Keratinocyte (primary cell): ENCODE measurements around the gene LRCOL1. TPM values are rescaled to one million over a fixed set of nuclear protein-coding genes. Genes with fewer than 3 reads are reported as not detected.

Experiments used
- DNase-seq: peaks from one replicate; pipeline ENCODE4 v3.0.0-alpha.2; 2011; ENCODE audit warnings: low read depth, missing footprints, low spot score
- FAIRE-seq: peaks from 2 replicates; lab custom pipeline; 2011; peaks lifted over from hg19 to GRCh38; lab: Jason Lieb, UNC
- H2AFZ ChIP-seq: 2 replicates; pipeline ENCODE4 v1.6.0; 2012; ENCODE audit warnings: low read length, control low read depth, inconsistent platforms; ENCODE audit not compliant: control insufficient read depth
- H3K27ac ChIP-seq: 2 replicates; pipeline ENCODE4 v1.5.1; 2011; ENCODE audit warnings: low read length; ENCODE audit not compliant: control insufficient read depth, insufficient read depth
- H3K27me3 ChIP-seq: 3 replicates; pipeline ENCODE4 v1.6.0; 2011; ENCODE audit warnings: low read length; ENCODE audit not compliant: control insufficient read depth, insufficient read depth; ENCODE audit errors: extremely low read depth
- H3K36me3 ChIP-seq, 2 experiments: 2 replicates in 1 of 2; 3 replicates in 1 of 2; pipeline ENCODE4 v1.5.1; 2011; ENCODE audit warnings: low read length in 2 of 2, mild to moderate bottlenecking in 1 of 2; ENCODE audit not compliant: control insufficient read depth in 2 of 2, insufficient read depth in 2 of 2; ENCODE audit errors: extremely low read depth in 1 of 2
- H3K4me1 ChIP-seq: 3 replicates; pipeline ENCODE4 v1.5.1; 2011; ENCODE audit warnings: low read length; ENCODE audit not compliant: control insufficient read depth, insufficient read depth; ENCODE audit errors: extremely low read depth
- H3K4me2 ChIP-seq: 3 replicates; pipeline ENCODE4 v1.6.0; 2011; ENCODE audit warnings: low read depth, low read length; ENCODE audit not compliant: control insufficient read depth, insufficient read depth; ENCODE audit errors: extremely low read depth
- H3K4me3 ChIP-seq, 3 experiments: fragments of 200-600 bp in 1 of 3; sonication (generic) in 1 of 3; 2 replicates in 2 of 3; 3 replicates in 1 of 3; pipeline ENCODE4 v1.5.1; 2011 to 2016; ENCODE audit warnings: low read length in 3 of 3, mild to moderate bottlenecking in 3 of 3, control low read depth in 2 of 3, inconsistent platforms in 1 of 3, low read depth in 1 of 3, mixed read lengths in 1 of 3, mixed run types in 1 of 3, moderate library complexity in 1 of 3; ENCODE audit not compliant: control insufficient read depth in 2 of 3, insufficient read depth in 2 of 3; ENCODE audit errors: extremely low read depth in 1 of 3
- H3K79me2 ChIP-seq: 2 replicates; pipeline ENCODE4 v1.6.0; 2012; ENCODE audit warnings: low read length; ENCODE audit not compliant: control insufficient read depth, insufficient read depth
- H3K9ac ChIP-seq: 3 replicates; pipeline ENCODE4 v1.6.0; 2011; ENCODE audit warnings: low read length; ENCODE audit not compliant: control insufficient read depth, insufficient read depth; ENCODE audit errors: extremely low read depth
- H3K9me1 ChIP-seq: 3 replicates; pipeline ENCODE4 v1.6.0; 2011; ENCODE audit warnings: low read length; ENCODE audit not compliant: control insufficient read depth, insufficient read depth; ENCODE audit errors: extremely low read depth
- H3K9me3 ChIP-seq: 2 replicates; pipeline ENCODE4 v1.5.1; 2012; ENCODE audit warnings: low read depth, low read length; ENCODE audit not compliant: control insufficient read depth
- H4K20me1 ChIP-seq: 3 replicates; pipeline ENCODE4 v1.6.0; 2011; ENCODE audit warnings: low read length; ENCODE audit not compliant: control insufficient read depth, insufficient read depth; ENCODE audit errors: extremely low read depth
- EZH2 ChIP-seq: IDR thresholded peaks from one replicate; pipeline ENCODE4 v1.6.1; 2012; ENCODE audit warnings: inconsistent platforms, mild to moderate bottlenecking, low read length, moderate library complexity
- dilution Hi-C: fragments of 300-500 bp; cut with MboI; formaldehyde crosslinking; loops from one replicate; pipeline ENCODE4 v1.7.0; 2020; ENCODE audit warnings: low sequenced_read_pairs; ENCODE audit not compliant: extremely low pct_ligation_motif_present
- polyA plus RNA-seq, 5 experiments: library from polyadenylated mRNA; depleted of rRNA in 3 of 5; stranded (reverse) in 3 of 5; stranded (forward) in 1 of 5; unstranded in 1 of 5; fragments of >200 nt; gene quantifications; 1 replicate in 1 of 5; 2 replicates in 3 of 5; 3 replicates in 1 of 5; pipeline versions ENCODE4 v1.2.1 to v1.2.3, GENCODE V29; 2011 to 2012; ENCODE audit warnings: missing spikeins in 2 of 5, low read depth in 1 of 5, low replicate concordance in 1 of 5
- TF ChIP-seq, protein P1 (sequence below), 3 experiments: IDR thresholded peaks in 1 of 3; conservative IDR thresholded peaks in 1 of 3; optimal IDR thresholded peaks in 1 of 3; 2 replicates in 2 of 3; 3 replicates in 1 of 3; pipeline versions ENCODE3 to v1.5.1; 2011; ENCODE audit warnings: low read length in 3 of 3, mild to moderate bottlenecking in 3 of 3, moderate library complexity in 2 of 3, control low read depth in 1 of 3, inconsistent platforms in 1 of 3; ENCODE audit not compliant: insufficient read depth in 2 of 3; ENCODE audit errors: extremely low read depth in 1 of 3

LRCOL1 gene
- polyA plus RNA-seq, 1 donor (not counting 4 experiments of a cell fraction or from before 2014, with no cell fraction given), result not detected

DNA sequence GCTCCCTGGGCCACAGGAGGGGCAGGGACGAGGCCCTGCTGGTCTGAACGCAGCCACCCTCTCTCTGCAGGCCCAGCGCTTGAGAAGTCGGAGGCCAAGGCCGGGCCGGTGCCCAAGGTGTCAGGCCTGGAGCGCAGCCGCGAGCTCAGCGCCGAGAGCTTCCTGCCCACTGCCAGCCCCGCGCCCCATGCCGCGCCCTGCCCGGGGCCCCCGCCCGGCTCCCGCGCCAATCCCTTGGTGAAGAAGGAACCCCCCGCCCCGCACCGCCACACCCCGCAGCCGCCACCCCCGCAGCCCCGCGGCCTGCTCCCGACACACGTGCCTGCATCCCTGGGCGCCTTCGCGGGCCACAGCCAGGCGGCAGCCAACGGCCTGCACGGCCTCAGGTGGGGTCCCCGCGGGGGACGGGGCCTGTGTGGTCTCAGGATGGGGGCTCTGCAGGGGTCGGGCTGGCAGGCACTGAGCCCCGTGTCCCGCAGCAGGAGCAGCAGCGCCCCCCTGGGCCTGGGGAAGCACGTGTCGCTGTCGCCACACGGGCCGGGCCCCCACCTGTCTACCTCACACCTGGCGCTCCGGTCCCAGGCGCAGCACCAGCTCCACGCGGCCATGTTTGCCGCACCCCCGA lies 40.4 kb downstream of the LRCOL1 start:
- H2AFZ ChIP-seq, result no peak overlapping the region
- no peaks in the 10 kb centered on the region for H3K4me1 ChIP-seq
- H3K9me3 ChIP-seq, result no peaks in the 10 kb centered on the region
- FAIRE-seq (no peak), DNase-seq (no peak)
- H4K20me1 ChIP-seq, result peaks cover 11% of the 10 kb centered on the region
- H3K4me3 ChIP-seq, result no peak overlapping the region
- H3K9me1 ChIP-seq, result no peaks in the 10 kb centered on the region
- no peak overlapping the region for H3K27ac ChIP-seq
- peaks cover 10% of the 10 kb centered on the region for H3K79me2 ChIP-seq
- TF ChIP-seq, protein P1, sequence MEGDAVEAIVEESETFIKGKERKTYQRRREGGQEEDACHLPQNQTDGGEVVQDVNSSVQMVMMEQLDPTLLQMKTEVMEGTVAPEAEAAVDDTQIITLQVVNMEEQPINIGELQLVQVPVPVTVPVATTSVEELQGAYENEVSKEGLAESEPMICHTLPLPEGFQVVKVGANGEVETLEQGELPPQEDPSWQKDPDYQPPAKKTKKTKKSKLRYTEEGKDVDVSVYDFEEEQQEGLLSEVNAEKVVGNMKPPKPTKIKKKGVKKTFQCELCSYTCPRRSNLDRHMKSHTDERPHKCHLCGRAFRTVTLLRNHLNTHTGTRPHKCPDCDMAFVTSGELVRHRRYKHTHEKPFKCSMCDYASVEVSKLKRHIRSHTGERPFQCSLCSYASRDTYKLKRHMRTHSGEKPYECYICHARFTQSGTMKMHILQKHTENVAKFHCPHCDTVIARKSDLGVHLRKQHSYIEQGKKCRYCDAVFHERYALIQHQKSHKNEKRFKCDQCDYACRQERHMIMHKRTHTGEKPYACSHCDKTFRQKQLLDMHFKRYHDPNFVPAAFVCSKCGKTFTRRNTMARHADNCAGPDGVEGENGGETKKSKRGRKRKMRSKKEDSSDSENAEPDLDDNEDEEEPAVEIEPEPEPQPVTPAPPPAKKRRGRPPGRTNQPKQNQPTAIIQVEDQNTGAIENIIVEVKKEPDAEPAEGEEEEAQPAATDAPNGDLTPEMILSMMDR (optimal IDR thresholded peaks at IDR 0.05 in 1 of 3, IDR thresholded peaks at IDR 0.05 in 1 of 3, conservative IDR thresholded peaks at IDR 0.05 in 1 of 3; ENCODE audit: extremely low read depth in 1 of 3, insufficient read depth in 2 of 3, low read length in 3 of 3), result no peak
- TF ChIP-seq EZH2, result no peak
- H3K27me3 ChIP-seq, result no peaks in the 10 kb centered on the region
- dilution Hi-C loops, result no loop called here
- H3K36me3 ChIP-seq, result peaks cover 4 to 16% of the 10 kb centered on the region in 2 experiments
- no peak overlapping the region for H3K9ac ChIP-seq
- no peak overlapping the region for H3K4me2 ChIP-seq

DNA sequence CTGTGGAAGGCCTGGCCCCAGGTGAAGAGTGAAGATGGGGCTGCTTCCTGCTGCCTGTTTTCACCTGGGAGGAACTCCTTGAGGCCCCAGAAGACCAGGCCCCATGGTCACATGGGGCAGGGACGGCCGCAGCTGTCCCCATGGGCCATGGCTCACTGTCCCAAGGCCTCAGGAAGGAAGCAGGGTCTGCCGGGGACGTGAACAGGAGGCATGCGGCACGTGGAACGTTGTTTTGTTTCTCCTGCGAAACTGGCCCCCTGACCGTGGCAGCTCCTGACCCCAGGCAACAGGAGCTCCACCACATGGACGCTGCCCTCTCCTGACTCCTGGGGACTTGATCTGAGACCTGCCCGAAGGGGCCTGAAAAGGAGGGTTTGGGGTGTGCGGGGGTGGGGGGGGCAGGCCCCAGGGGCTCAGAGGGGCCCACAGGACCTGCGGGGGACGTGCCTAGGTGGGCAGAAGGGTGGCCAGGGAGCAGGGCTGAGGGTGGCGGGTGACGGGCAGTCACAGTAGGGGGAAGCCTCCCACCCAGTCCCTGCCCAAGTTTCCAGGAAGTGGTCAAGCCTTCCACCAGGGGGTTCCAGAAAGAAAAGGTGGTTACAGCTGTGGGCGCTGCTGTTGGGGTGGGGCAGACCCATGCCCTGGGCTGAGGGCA lies 41.4 kb downstream of the LRCOL1 start:
- Histone ChIP-seq H3K4me3 (no peak overlapping the region), H3K79me2 (peaks cover 15% of the 10 kb centered on the region), H3K9me3 (no peaks in the 10 kb centered on the region), H3K27ac (no peak overlapping the region), H3K36me3 (peaks cover 4 to 14% of the 10 kb centered on the region in 2 experiments), H3K9ac (no peak overlapping the region), H3K27me3 (no peaks in the 10 kb centered on the region), H3K9me1 (no peaks in the 10 kb centered on the region), H2AFZ (no peak overlapping the region), H3K4me2 (no peak overlapping the region), H4K20me1 (peaks cover 11% of the 10 kb centered on the region), H3K4me1 (no peaks in the 10 kb centered on the region)
- FAIRE-seq, result no peak
- dilution Hi-C loops, result no loop called here
- TF ChIP-seq, protein P1 (optimal IDR thresholded peaks at IDR 0.05 in 1 of 3, IDR thresholded peaks at IDR 0.05 in 1 of 3, conservative IDR thresholded peaks at IDR 0.05 in 1 of 3; ENCODE audit: extremely low read depth in 1 of 3, insufficient read depth in 2 of 3, low read length in 3 of 3), result no peak
- no peak for TF ChIP-seq EZH2
- no peak for DNase-seq
